Right atrium auricular region (tissue), 2 donors: Measurements from ENCODE around the gene CARMIL1. TPM values are rescaled to one million over a fixed set of nuclear protein-coding genes. Genes with fewer than 3 reads are reported as not detected.

Source experiments
- DNase-seq: peaks from one replicate; pipeline ENCODE4 v3.0.0-alpha.2; 2019; ENCODE audit warnings: low spot score
- H3K27ac ChIP-seq, 2 donors: fragments of 200-600 bp; sonication (generic); 1 replicate in 1 of 2; 2 replicates in 1 of 2; pipeline ENCODE4 v1.5.1; 2016 to 2019
- H3K27me3 ChIP-seq, 2 donors: fragments of 200-600 bp; sonication (generic); one replicate each; pipeline versions ENCODE4 v1.5.1 to v1.6.0; 2017 to 2019
- H3K36me3 ChIP-seq: fragments of 200-600 bp; sonication (generic); one replicate; pipeline ENCODE4 v1.5.1; 2016
- H3K4me1 ChIP-seq, 2 donors: fragments of 200-600 bp; sonication (generic); one replicate each; pipeline versions ENCODE4 v1.5.1 to v1.6.0; 2017 to 2019
- H3K4me3 ChIP-seq, 2 donors: fragments of 200-600 bp; sonication (generic); 1 replicate in 1 of 2; 2 replicates in 1 of 2; pipeline ENCODE4 v1.5.1; 2017 to 2019; ENCODE audit warnings: mild to moderate bottlenecking in 1 of 2, moderate library complexity in 1 of 2
- H3K9me3 ChIP-seq, 2 donors: fragments of 200-600 bp; sonication (generic); one replicate each; pipeline ENCODE4 v1.5.1; 2019
- total RNA-seq, 2 donors: library from RNA; depleted of rRNA; stranded (reverse); fragments of >200 nt; gene quantifications; one replicate each; pipeline ENCODE4 v1.1.0, GENCODE V29; 2016
- TF ChIP-seq, protein P1 (sequence below), 2 donors: fragments of 200-600 bp; sonication (generic); IDR thresholded peaks; one replicate each; pipeline ENCODE4 v1.5.1; 2019; ENCODE audit warnings: antibody characterized with exemption in 2 of 2

The CARMIL1 gene
- total RNA-seq, 2 donors from 2014 or later: 7.9 to 29.4 TPM

DNA sequence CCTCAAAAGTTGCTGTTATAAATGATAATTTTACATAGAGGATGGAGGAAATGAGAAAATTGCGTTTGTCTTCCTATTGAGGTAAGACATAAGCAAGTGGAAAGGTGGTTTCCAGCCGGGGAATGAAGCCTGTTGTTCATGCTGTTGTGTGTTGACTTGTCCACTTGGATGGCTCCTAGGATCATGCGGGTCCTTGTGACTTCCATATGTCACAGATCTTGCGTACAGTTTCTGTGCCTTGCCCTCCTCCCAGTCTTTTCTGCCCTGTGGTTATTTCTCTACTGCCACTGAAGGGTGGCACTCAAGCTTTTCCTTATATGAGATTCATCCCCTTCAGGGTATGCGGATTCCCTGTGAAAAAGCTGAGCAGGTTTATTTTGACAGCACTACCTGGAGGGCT, 116.6 kb downstream of the CARMIL1 start:
- Histone ChIP-seq H3K27ac (no peak overlapping the region), H3K4me3 (no peak overlapping the region), H3K4me1 (no peaks in the 10 kb centered on the region), H3K27me3 (no peaks in the 10 kb centered on the region), H3K36me3 (no peaks in the 10 kb centered on the region), H3K9me3 (no peaks in the 10 kb centered on the region)
- TF ChIP-seq, protein P1, sequence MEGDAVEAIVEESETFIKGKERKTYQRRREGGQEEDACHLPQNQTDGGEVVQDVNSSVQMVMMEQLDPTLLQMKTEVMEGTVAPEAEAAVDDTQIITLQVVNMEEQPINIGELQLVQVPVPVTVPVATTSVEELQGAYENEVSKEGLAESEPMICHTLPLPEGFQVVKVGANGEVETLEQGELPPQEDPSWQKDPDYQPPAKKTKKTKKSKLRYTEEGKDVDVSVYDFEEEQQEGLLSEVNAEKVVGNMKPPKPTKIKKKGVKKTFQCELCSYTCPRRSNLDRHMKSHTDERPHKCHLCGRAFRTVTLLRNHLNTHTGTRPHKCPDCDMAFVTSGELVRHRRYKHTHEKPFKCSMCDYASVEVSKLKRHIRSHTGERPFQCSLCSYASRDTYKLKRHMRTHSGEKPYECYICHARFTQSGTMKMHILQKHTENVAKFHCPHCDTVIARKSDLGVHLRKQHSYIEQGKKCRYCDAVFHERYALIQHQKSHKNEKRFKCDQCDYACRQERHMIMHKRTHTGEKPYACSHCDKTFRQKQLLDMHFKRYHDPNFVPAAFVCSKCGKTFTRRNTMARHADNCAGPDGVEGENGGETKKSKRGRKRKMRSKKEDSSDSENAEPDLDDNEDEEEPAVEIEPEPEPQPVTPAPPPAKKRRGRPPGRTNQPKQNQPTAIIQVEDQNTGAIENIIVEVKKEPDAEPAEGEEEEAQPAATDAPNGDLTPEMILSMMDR (IDR thresholded peaks at IDR 0.05): no peak
- no peak for DNase-seq

DNA sequence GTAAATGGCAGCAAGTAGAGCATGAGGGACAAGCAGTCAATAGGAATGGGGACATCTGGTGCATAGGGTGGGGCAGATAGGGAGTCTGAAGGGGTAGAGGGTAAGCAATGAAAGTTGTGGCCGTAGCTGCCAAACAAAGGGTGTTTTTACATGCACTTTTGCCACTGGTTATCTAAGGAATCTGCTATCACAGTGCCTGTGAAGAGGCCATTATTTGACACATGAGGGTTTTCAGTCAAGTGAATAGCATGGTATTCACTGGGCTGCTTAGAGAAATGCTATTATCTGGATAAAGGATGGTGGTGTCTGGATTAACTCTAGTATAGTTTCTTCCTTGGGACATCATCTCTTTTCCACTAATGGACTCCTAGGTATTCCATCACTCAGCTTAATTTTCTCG, 118.2 kb downstream of the CARMIL1 start:
- no peak for DNase-seq

DNA sequence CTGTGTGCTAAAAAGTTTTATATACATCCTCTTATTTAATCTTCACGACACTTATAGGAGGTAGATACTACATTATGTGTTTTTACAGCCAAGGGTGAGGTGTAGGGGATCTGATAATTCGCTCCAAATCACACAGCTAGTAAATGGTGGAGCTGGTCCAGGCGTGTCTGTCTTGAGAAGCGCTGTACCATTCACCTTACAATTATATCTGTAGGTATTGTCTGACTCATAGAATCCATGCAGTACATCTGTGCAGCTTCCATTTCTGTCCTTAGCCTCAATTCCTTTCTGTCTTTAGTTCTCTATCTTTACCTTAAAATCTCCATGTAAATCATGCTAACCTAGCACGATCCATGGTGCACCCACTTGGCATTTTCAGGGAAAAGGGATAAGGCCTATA, 120.7 kb downstream of the CARMIL1 start:
- DNase-seq: no peak
- no peaks in the 10 kb centered on the region for H3K27me3 ChIP-seq

More for the DNA sequence above, 118.2 kb downstream of the CARMIL1 start:
- no peak overlapping the region for H3K4me3 ChIP-seq
- H3K27ac ChIP-seq: no peak overlapping the region
- no peaks in the 10 kb centered on the region for H3K4me1 ChIP-seq
- TF ChIP-seq, protein P1 (IDR thresholded peaks at IDR 0.05): no peak
- H3K27me3 ChIP-seq: no peaks in the 10 kb centered on the region
- no peaks in the 10 kb centered on the region for H3K9me3 ChIP-seq
- no peaks in the 10 kb centered on the region for H3K36me3 ChIP-seq

DNA sequence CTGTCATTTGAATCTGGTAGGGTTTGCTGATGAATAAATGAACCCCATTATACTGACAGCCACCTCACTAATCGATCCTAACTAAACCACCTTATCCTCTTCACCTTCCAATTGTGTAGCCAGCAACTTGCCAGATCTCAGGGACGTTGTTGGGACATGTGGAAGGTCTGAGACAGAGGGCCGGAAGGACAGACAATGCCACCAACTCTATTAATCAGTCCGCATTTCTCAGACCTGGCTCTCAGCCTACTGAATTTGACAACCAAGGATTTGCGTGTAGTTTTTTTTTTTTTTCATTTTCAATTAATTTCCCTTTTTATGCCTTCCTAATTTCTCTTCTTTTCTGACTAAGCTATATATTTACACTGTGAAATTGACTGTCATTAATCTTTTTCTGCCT, 122.5 kb downstream of the CARMIL1 start:
- Histone ChIP-seq H3K27me3 (no peaks in the 10 kb centered on the region), H3K27ac (no peak overlapping the region), H3K36me3 (no peaks in the 10 kb centered on the region), H3K9me3 (no peaks in the 10 kb centered on the region), H3K4me3 (no peak overlapping the region), H3K4me1 (peaks cover 0 to 11% of the 10 kb centered on the region in 2 donors)
- no peak for DNase-seq
- TF ChIP-seq, protein P1 (IDR thresholded peaks at IDR 0.05): no peak

More for the DNA sequence above, 120.7 kb downstream of the CARMIL1 start:
- H3K27ac ChIP-seq: no peak overlapping the region
- H3K4me1 ChIP-seq: peaks cover 0 to 6% of the 10 kb centered on the region in 2 donors
- no peaks in the 10 kb centered on the region for H3K36me3 ChIP-seq
- TF ChIP-seq, protein P1 (IDR thresholded peaks at IDR 0.05): no peak
- no peaks in the 10 kb centered on the region for H3K9me3 ChIP-seq
- H3K4me3 ChIP-seq: no peak overlapping the region

DNA sequence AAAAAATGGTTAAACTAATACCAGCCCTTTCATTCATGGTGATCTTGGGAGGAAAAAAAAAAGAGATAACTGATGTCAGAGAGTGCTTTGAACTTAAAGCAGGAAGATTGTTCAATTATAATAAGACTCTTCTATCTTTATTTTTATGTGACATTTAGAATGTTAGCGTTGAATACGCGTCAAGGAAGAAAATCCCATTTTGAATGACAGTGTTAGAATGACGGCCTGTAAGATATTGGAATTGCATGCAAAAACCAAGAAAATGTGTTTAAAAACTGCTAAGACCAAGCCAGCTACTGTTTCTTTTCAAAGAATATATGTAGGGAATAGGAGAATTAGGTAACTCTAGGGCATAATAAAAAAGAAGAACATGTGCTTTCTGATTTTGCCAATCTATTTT, 123.0 kb downstream of the CARMIL1 start:
- Histone ChIP-seq H3K27ac (no peak overlapping the region), H3K4me1 (peaks cover 0 to 11% of the 10 kb centered on the region in 2 donors), H3K9me3 (no peaks in the 10 kb centered on the region), H3K27me3 (no peaks in the 10 kb centered on the region), H3K4me3 (no peak overlapping the region), H3K36me3 (no peaks in the 10 kb centered on the region)
- TF ChIP-seq, protein P1 (IDR thresholded peaks at IDR 0.05): no peak
- DNase-seq: no peak

DNA sequence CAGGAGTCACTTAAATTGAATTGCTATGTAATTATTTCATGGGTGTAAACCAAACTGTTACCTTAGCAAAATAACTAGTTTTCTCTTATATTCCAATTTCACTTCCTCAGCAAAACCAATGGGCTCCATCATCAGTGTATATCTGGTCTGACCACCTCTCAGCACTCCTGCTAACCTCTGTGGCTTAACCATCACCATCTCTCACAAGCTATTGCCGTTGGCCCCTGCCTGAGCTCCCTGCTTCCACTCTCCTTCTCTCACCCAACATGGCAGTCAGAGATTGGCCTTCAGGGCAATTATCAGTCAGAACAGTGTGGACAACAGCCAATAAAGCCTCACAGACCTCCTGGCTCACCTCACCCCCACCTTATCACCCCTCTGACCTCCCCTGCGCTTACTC, 124.0 kb downstream of the CARMIL1 start:
- H3K4me3 ChIP-seq: no peak overlapping the region
- H3K27ac ChIP-seq: no peak overlapping the region
- TF ChIP-seq, protein P1 (IDR thresholded peaks at IDR 0.05): no peak
- peaks cover 0 to 11% of the 10 kb centered on the region in 2 donors for H3K4me1 ChIP-seq
- no peaks in the 10 kb centered on the region for H3K9me3 ChIP-seq
- H3K27me3 ChIP-seq: no peaks in the 10 kb centered on the region
- DNase-seq: no peak
- H3K36me3 ChIP-seq: no peaks in the 10 kb centered on the region
